HG03280 (cell line): ENCODE measurements around the gene MBP.
A peak's percentile ranks its signal among the peaks of the same experiment; 100 is the strongest.

ENCODE experiments used
- ATAC-seq: cut with Tn5 transposase; IDR thresholded peaks from one replicate; pipeline ENCODE4 v1.9.1; 2021; ENCODE audit warnings: mild to moderate bottlenecking, moderate library complexity; ENCODE audit not compliant: unreplicated experiment

Gene MBP

GRCh38 chr18:77054606-77055428 is 77.8 kb downstream of the MBP start:
- ATAC-seq: peak; percentile 87

GRCh38 chr18:77054288-77054605 is 78.3 kb downstream of the MBP start:
- ATAC-seq: peak; percentile 1

GRCh38 chr18:77053616-77054287 is 78.8 kb downstream of the MBP start:
- ATAC-seq: no peak

- no peak for ATAC-seq
Measured at GRCh38 chr18:77052983-77053309, 79.6 kb downstream of the MBP start.

GRCh38 chr18:77052297-77052982 is 80.1 kb downstream of the MBP start:
- no peak for ATAC-seq

GRCh38 chr18:77051581-77052296 is 80.8 kb downstream of the MBP start:
- ATAC-seq: no peak

- no peak for ATAC-seq
Measured at GRCh38 chr18:77049938-77050337, 82.6 kb downstream of the MBP start.

GRCh38 chr18:77047803-77048419 is 84.7 kb downstream of the MBP start:
- ATAC-seq: no peak

GRCh38 chr18:77046994-77047393 is 85.6 kb downstream of the MBP start:
- no peak for ATAC-seq

- no peak for ATAC-seq
Measured at GRCh38 chr18:77046409-77046808, 86.2 kb downstream of the MBP start.

- no peak for ATAC-seq
Measured at GRCh38 chr18:77045677-77046076, 86.9 kb downstream of the MBP start.

- no peak for ATAC-seq
Measured at GRCh38 chr18:77044866-77045664, 87.5 kb downstream of the MBP start.

- no peak for ATAC-seq
Measured at GRCh38 chr18:77043541-77044280, 88.9 kb downstream of the MBP start.

GRCh38 chr18:77042583-77042982 is 90.0 kb downstream of the MBP start:
- no peak for ATAC-seq

GRCh38 chr18:77039196-77040130 is 93.1 kb downstream of the MBP start:
- ATAC-seq: no peak

- no peak for ATAC-seq
Measured at GRCh38 chr18:77038182-77038858, 94.3 kb downstream of the MBP start.

- ATAC-seq: no peak
Measured at GRCh38 chr18:77037567-77037966, 95.0 kb downstream of the MBP start.
